ENCODE results near the gene TM9SF4.
"Not testable (repeated sequence)": the region's sequence is repeated elsewhere in the genome, so short reads cannot be mapped to it uniquely, and the experiment has no call there.

Gene TM9SF4

DNA sequence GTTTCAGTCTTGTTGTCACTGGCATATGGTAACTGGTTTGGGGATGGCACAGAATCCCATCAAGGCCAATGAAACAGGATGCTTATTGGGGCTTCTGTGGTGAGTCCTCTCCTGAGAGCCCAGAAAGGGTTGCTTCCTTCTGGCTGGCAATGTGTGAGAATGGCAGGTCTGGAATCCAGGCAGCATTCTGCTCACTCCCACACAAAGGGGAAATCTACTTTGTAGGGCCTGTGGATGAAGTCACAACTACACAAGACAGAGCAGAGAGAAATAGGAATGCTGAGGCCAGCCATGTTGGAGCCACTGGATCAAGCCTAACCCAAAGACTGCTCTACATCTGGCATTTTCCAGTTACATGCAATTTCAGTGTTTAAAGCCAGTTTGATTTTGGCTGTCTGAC lies 82.4 kb downstream of the TM9SF4 start:
- no peak for DNase-seq

DNA sequence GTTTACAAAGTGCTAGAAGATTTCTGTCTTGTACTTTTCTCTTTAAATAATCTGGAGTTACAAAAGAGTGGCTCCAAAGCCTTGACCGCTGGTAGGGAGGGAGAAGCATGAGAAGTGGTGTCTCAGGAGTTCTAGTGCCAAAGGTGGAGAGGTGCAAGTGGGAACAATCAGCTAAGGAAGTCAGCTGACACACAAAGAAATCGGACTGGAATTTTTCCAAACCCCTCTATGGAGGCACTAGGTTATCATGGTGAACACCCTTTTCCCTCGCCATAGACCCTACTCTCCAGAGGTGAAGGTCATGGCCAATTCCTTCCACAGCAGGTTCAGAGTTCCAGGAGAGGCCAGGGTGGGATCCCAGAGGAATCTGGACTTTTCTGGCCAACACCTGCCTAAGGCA lies 83.2 kb downstream of the TM9SF4 start:
- DNase-seq: no peak

- DNase-seq: not testable (repeated sequence)
Observed at GRCh38 chr20:32193336-32193735, 83.8 kb downstream of the TM9SF4 start.

GRCh38 chr20:32193996-32194395 lies 84.5 kb downstream of the TM9SF4 start:
- no peak for DNase-seq

DNA sequence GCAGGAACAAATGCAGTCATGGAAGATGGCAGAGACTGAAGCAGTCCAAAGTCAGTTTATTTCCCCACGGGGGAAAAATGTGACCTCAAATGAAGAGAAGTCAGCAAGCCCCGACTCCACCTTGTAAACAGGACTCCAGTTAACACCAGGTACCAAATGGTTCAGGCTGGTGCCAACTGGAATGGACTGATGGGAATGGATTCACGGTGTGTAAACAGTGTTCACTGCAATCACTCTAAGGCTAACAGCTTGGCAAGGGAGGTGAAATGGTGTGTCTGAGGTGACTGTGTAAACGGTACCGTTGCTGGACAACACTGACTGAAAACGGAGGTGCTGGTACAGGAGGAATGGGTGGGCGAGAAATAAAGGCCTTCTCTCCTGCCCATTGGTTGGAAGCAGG lies 86.1 kb downstream of the TM9SF4 start:
- no peak for DNase-seq

DNA sequence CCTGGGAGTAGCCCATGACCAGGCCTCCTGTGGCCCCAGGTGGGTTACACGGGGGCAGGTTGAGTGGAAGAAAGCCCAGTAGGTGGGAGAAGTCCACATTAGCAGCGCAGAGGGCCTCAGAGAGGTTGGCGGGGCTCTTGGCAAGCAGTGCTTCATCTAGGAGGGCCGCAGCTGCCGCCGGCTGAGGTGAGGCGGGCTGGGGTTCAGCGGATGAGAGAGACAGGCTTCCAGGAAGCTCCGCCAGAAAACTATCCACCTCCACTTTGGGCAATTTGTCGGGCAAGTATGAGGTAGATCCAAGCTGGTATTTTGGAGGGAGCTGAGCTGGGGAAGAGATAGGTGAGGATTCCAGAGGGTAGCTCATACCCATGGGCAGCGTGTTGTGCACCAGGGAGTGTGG lies 87.1 kb downstream of the TM9SF4 start:
- not testable (repeated sequence) for DNase-seq

GRCh38 chr20:32197136-32197535 lies 87.6 kb downstream of the TM9SF4 start:
- not testable (repeated sequence) for DNase-seq

- DNase-seq: no peak
Observed at GRCh38 chr20:32199006-32199405, 89.5 kb downstream of the TM9SF4 start.

DNA sequence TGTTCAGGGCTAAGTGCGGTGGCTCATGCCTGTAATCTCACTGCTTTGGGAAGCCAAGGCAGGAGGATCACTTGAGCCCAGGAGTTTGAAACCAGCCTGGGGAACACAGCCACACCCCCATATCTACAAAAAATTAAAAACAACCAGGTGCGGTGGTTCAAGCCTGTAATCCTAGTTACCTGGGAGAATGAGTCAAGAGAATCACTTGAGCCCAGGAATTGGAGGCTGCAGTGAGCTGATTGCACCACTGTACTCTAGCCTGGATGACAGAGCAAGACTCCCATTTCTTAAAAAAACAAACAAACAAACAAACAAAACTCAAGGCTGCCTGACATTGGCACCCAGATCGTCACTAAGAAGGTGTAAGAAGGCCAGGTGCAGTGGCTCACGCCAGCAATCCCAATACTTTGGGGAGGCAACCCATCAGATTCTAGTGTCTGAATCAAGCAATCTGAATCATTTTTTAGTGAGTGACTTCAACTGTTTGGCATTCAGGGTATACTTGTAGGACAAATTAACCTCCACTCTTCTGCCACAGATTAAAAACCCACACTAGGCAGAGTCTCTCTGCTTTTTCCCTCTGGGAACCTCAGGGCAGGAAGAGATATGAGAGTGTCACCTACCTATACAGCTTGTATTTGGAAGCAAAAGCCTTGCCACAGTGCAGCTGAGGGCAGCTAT lies 91.9 kb downstream of the TM9SF4 start:
- DNase-seq: no peak

DNA sequence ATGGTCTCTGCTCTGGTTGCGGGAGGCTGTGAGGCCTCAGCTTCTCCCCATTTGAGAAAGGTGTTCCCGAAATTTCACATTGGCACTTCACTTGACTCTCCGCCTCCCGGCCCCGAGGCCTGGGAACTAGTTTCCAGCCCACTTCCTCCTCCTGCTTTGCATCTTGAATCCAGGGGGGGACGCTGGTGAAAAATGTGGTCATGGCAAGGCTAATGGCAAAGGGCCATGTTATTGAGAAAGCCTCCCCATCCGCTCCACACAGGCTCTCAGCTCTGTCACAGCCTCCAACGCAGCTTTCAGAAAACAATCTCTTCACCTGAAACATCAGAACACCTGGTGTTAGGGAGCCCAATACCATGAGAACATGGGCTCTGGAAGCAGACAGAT lies 92.5 kb downstream of the TM9SF4 start:
- no peak for DNase-seq

GRCh38 chr20:32203356-32204204 lies 94.1 kb downstream of the TM9SF4 start:
- DNase-seq: no peak

DNA sequence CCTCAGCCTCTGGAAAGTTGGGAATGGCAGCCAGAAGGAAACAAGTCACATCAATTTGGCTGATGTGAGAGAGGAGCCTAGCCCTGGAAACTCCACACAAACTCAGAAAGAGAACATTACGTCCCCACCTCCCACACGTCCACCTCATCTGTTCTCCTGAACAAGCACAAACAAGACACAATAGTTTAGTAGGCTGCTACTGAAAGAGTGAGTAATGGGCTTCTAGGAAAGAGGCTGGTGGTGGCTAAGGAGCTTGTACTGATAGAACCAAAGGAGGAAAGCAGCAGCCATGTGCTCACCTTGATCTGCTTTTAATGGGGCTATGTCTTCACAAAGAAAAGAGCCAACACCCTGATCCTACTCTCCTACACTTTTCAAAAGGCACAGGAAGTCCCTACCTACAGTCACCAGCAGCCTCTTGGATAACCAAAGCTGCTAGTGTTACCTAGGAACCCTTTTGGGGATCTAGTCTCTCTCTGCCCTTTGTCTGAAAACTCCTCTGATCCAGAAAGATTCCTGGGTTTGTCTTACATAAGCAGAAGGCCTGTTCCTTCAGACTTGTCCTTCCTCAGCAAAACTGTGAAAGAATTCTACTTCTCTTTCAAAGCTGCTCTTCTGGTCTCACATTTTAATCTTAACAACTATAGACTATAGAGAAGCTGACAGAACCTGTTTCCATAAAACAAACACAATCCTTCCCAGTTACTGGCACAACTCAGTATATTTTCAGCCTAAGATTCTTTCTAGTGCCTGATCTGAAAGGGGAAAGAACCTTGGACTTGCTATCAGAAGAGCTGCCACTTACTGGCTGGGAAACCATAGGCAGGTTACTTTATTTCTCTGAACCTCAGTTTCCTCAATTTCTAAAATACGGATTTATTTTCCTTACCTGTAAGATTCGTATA lies 94.9 kb downstream of the TM9SF4 start:
- no peak for DNase-seq

DNA sequence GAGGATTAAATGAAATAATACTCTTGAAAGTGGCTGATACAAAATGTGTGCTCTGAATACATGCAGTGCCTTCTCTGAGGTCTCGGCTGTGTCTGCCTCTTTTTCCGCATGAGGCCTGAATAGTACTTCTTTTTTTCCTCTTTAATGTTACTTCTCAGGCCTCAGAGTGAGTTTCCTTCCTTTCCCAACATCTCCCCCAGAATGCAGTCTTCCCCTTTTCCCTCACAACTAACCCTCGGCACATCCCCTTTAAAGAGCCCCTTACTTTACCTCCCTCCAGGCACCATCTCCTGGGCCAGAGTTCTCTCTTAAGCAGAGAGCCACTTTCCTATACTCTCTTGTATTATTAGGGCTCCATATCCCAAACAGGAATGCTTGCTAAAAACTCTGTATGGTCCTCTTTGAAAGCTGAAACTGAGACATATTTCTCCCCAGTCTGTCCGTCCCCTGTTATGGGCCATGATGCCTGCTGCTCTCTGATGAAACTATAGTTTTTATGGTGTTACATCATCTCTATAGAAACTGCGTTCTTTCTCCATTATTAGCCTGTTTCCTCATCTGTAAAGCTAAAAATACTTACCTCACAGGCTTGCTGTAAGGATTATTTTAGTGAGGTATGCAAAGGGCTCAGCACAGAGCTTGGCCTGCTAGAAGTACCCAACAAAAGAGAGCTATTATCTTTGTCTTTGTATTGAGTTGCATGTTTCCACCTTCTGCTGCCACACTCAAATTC lies 95.8 kb downstream of the TM9SF4 start:
- no peak for DNase-seq

GRCh38 chr20:32205843-32206759 lies 96.6 kb downstream of the TM9SF4 start:
- DNase-seq: no peak

- DNase-seq: no peak
Observed at GRCh38 chr20:32206760-32207625, 97.5 kb downstream of the TM9SF4 start.

- peak; percentile 88 for DNase-seq
Observed at GRCh38 chr20:32207626-32208498, 98.3 kb downstream of the TM9SF4 start, which contains the start of the genes PLAGL2 and POFUT1. TSS of gene PLAGL2 (minus strand) at chr20:32207743. CDS start at chr20:32202178, 5,565 bp downstream. TSS of gene POFUT1 (plus strand) at chr20:32207880. CDS start at chr20:32207942, 62 bp downstream.

GRCh38 chr20:32208499-32209154 lies 99.1 kb downstream of the TM9SF4 start:
- DNase-seq: no peak

- DNase-seq: no peak
Observed at GRCh38 chr20:32209850-32210605, 100.5 kb downstream of the TM9SF4 start.
